Measurements from ENCODE around the gene GRK1. TPM values are rescaled to one million over a fixed set of nuclear protein-coding genes. Genes with fewer than 3 reads are reported as not detected.
A peak's percentile ranks its signal among the peaks of the same experiment; 100 is the strongest.

GRK1 gene
- total RNA-seq, 1 donor: not detected

- no peak for TF ChIP-seq CTCF (IDR thresholded peaks at IDR 0.05; ENCODE audit: insufficient read depth, low read depth, low read length)
- no peak for DNase-seq (ENCODE audit: low read depth)
- H3K4me3 ChIP-seq (ENCODE audit: low read depth, low read length): no peak overlapping the region
Measured at GRCh38 chr13:113782472-113782871, 115.5 kb downstream of the GRK1 start.

GRCh38 chr13:113783200-113783881 is 116.3 kb downstream of the GRK1 start:
- no peak for TF ChIP-seq CTCF (IDR thresholded peaks at IDR 0.05; ENCODE audit: insufficient read depth, low read depth, low read length)
- H3K4me3 ChIP-seq (ENCODE audit: low read depth, low read length): no peak overlapping the region
- DNase-seq (ENCODE audit: low read depth): no peak

GRCh38 chr13:113783966-113784644 is 117.1 kb downstream of the GRK1 start:
- no peak for DNase-seq (ENCODE audit: low read depth)
- TF ChIP-seq CTCF (IDR thresholded peaks at IDR 0.05; ENCODE audit: insufficient read depth, low read depth, low read length): no peak
- H3K4me3 ChIP-seq (ENCODE audit: low read depth, low read length): no peak overlapping the region

- no peak overlapping the region for H3K4me3 ChIP-seq (ENCODE audit: low read depth, low read length)
- no peak for DNase-seq (ENCODE audit: low read depth)
- TF ChIP-seq CTCF (IDR thresholded peaks at IDR 0.05; ENCODE audit: insufficient read depth, low read depth, low read length): no peak
Measured at GRCh38 chr13:113784645-113785024, 117.6 kb downstream of the GRK1 start.

- no peak for TF ChIP-seq CTCF (IDR thresholded peaks at IDR 0.05; ENCODE audit: insufficient read depth, low read depth, low read length)
- H3K4me3 ChIP-seq (ENCODE audit: low read depth, low read length): no peak overlapping the region
- DNase-seq (ENCODE audit: low read depth): peak; percentile 67
Measured at GRCh38 chr13:113785051-113786010, 118.3 kb downstream of the GRK1 start.

- H3K4me3 ChIP-seq (ENCODE audit: low read depth, low read length): no peak overlapping the region
- DNase-seq (ENCODE audit: low read depth): peak; percentile 24
- TF ChIP-seq CTCF (IDR thresholded peaks at IDR 0.05; ENCODE audit: insufficient read depth, low read depth, low read length): no peak
Measured at GRCh38 chr13:113786262-113786841, 119.3 kb downstream of the GRK1 start.
